ENCODE results near the gene ASIC3.

Gene ASIC3

GRCh38 chr7:151071032-151071866, 22.9 kb downstream of the ASIC3 start:
- no peak for DNase-seq (ENCODE audit: low read depth)

GRCh38 chr7:151073990-151074389, 25.7 kb downstream of the ASIC3 start:
- DNase-seq (ENCODE audit: low read depth), result no peak

- DNase-seq (ENCODE audit: low read depth), result no peak
These were observed 26.7 kb downstream of the ASIC3 start for GRCh38 chr7:151074817-151075661.

- no peak for DNase-seq (ENCODE audit: low read depth)
These were observed 27.3 kb downstream of the ASIC3 start for GRCh38 chr7:151075662-151075971.

- DNase-seq (ENCODE audit: low read depth), result no peak
These were observed 27.7 kb downstream of the ASIC3 start for GRCh38 chr7:151075978-151076426.

- DNase-seq (ENCODE audit: low read depth), result no peak
These were observed 28.8 kb downstream of the ASIC3 start for GRCh38 chr7:151076863-151077704.

- DNase-seq (ENCODE audit: low read depth), result no peak
These were observed 29.4 kb downstream of the ASIC3 start for GRCh38 chr7:151077705-151078232.

- no peak for DNase-seq (ENCODE audit: low read depth)
These were observed 30.1 kb downstream of the ASIC3 start for GRCh38 chr7:151078233-151079040.

- no peak for DNase-seq (ENCODE audit: low read depth)
These were observed 31.0 kb downstream of the ASIC3 start for GRCh38 chr7:151079199-151079910.

GRCh38 chr7:151080067-151080521, 31.8 kb downstream of the ASIC3 start:
- DNase-seq (ENCODE audit: low read depth), result no peak

- peak; percentile 80 for DNase-seq (ENCODE audit: low read depth)
These were observed 32.3 kb downstream of the ASIC3 start, which contains the start of gene FASTK for GRCh38 chr7:151080522-151081169. Gene FASTK, minus strand, starts transcription at chr7:151080809. Its CDS starts 43 bp downstream, at chr7:151080766.

- DNase-seq (ENCODE audit: low read depth), result no peak
These were observed 33.1 kb downstream of the ASIC3 start for GRCh38 chr7:151081170-151082101.

- DNase-seq (ENCODE audit: low read depth), result no peak
These were observed 34.1 kb downstream of the ASIC3 start for GRCh38 chr7:151082141-151083070.

GRCh38 chr7:151083071-151083823, 34.9 kb downstream of the ASIC3 start, which contains the start of gene TMUB1:
Gene TMUB1, minus strand, starts transcription at chr7:151083493. Its CDS starts 930 bp downstream, at chr7:151082563.
- DNase-seq (ENCODE audit: low read depth), result peak; percentile 73

GRCh38 chr7:151083824-151084160, 35.5 kb downstream of the ASIC3 start:
- DNase-seq (ENCODE audit: low read depth), result no peak

GRCh38 chr7:151085329-151085690, 37.0 kb downstream of the ASIC3 start:
- DNase-seq (ENCODE audit: low read depth), result no peak

Data from activated gamma-delta T cell treated with anti-CD3 and anti-CD28 coated beads, Interleukin-2, amount 50 U/mL, for 16 hours (primary cell).